GM12878 (cell line): ENCODE results near the gene METTL18. TPM values are rescaled to one million over a fixed set of nuclear protein-coding genes. Genes with fewer than 3 reads are reported as not detected.

Experiments
- ATAC-seq: fragments of 200-7000 bp; cut with Tn5 transposase; 3 replicates; pipeline ENCODE4 v1.9.1; 2020; ENCODE audit warnings: mild to moderate bottlenecking, moderate library complexity
- BruUV-seq: library from RNA; stranded (reverse); fragments of 400-500 nt; replicated peaks from 2 replicates; lab custom pipeline; 2021; lab: Mats Ljungman, UMichigan
- CTCF ChIA-PET: fragments of 300-600 bp; sonication (Branson Sonifier 250); formaldehyde crosslinking; extraction: SDS; loops from one replicate; lab custom pipeline; 2021; ENCODE audit warnings: inconsistent platforms; lab: Yijun Ruan, JAX
- POLR2A ChIA-PET: fragments of 350-600 bp; formaldehyde crosslinking; extraction: SDS; loops from one replicate; lab custom pipeline; 2021; ENCODE audit warnings: inconsistent platforms; lab: Charles Lee
- RAD21 ChIA-PET: fragments of 300-600 bp; sonication (Branson Sonifier 250); formaldehyde crosslinking; loops from one replicate; lab custom pipeline; 2023; ENCODE audit warnings: antibody characterized with exemption; ENCODE audit not compliant: unreplicated experiment; lab: Charles Lee
- SMC1A ChIA-PET: fragments of 300-600 bp; sonication (Branson Sonifier 250); formaldehyde crosslinking; loops from one replicate; lab custom pipeline; 2023; ENCODE audit not compliant: unreplicated experiment, uncharacterized antibody; lab: Charles Lee
- DNase-seq: peaks from one replicate; pipeline ENCODE4 v3.0.0-alpha.2; 2011; ENCODE audit warnings: low read depth, low spot score
- FAIRE-seq: peaks from 3 replicates; lab custom pipeline; 2011; peaks lifted over from hg19 to GRCh38; lab: Jason Lieb, UNC
- H2AFZ ChIP-seq: 2 replicates; pipeline ENCODE4 v1.6.0; 2011; ENCODE audit warnings: low read depth, low read length, control low read depth; ENCODE audit not compliant: control insufficient read depth
- H3K27ac ChIP-seq: 2 replicates; pipeline ENCODE4 v1.5.1; 2011; ENCODE audit warnings: control low read depth; ENCODE audit not compliant: control insufficient read depth, insufficient read depth
- H3K27me3 ChIP-seq, 2 experiments: replicated peaks in 1 of 2; 2 replicates each; pipeline versions ENCODE4 v1.6.0 to v1.6.1; 2011; ENCODE audit warnings: low read length in 1 of 2; ENCODE audit not compliant: control insufficient read depth in 2 of 2, insufficient read depth in 2 of 2
- H3K36me3 ChIP-seq, 2 experiments: 2 replicates each; pipeline ENCODE4 v1.5.1; 2011; ENCODE audit warnings: low read length in 1 of 2; ENCODE audit not compliant: control insufficient read depth in 2 of 2, insufficient read depth in 2 of 2
- H3K4me1 ChIP-seq: 2 replicates; pipeline ENCODE4 v1.6.1; 2011; ENCODE audit warnings: mild to moderate bottlenecking, low read length, moderate library complexity, mixed read lengths; ENCODE audit not compliant: control insufficient read depth, insufficient read depth
- H3K4me2 ChIP-seq: 2 replicates; pipeline ENCODE4 v1.6.0; 2011; ENCODE audit warnings: control low read depth; ENCODE audit not compliant: control insufficient read depth, insufficient read depth
- H3K4me3 ChIP-seq: fragments of 200-600 bp; sonication (generic); 2 replicates; pipeline ENCODE4 v1.5.1; 2016
- H3K79me2 ChIP-seq: 2 replicates; pipeline ENCODE4 v1.6.0; 2011; ENCODE audit warnings: low read length; ENCODE audit not compliant: control insufficient read depth, insufficient read depth
- H3K9ac ChIP-seq: 2 replicates; pipeline ENCODE4 v1.8.0; 2011; ENCODE audit warnings: low read length, control low read depth, mixed read lengths; ENCODE audit not compliant: control insufficient read depth, insufficient read depth
- H3K9me3 ChIP-seq: replicated peaks from 3 replicates; pipeline ENCODE4 v1.5.1; 2011; ENCODE audit warnings: mild to moderate bottlenecking, low read length; ENCODE audit not compliant: control insufficient read depth, insufficient read depth
- H4K20me1 ChIP-seq: 2 replicates; pipeline ENCODE4 v1.6.0; 2011; ENCODE audit not compliant: control insufficient read depth, insufficient read depth
- BHLHE40 ChIP-seq, 2 experiments: fragments of 450-650 bp in 1 of 2; IDR thresholded peaks; 2 replicates each; pipeline ENCODE4 v1.6.1; 2011 to 2017; ENCODE audit warnings: low read depth in 2 of 2, borderline replicate concordance in 1 of 2, improper control_type of control experiment in 1 of 2, low read length in 1 of 2, mild to moderate bottlenecking in 1 of 2
- CBX3 ChIP-seq: fragments of 200-600 bp; sonication (generic); IDR thresholded peaks from 2 replicates; pipeline ENCODE4 v1.6.1; 2016; ENCODE audit warnings: low read depth, borderline replicate concordance
- FOXK2 ChIP-seq: fragments of 450-650 bp; IDR thresholded peaks from 2 replicates; pipeline ENCODE4 v1.6.1; 2017; ENCODE audit warnings: mild to moderate bottlenecking, moderate library complexity
- YY1 ChIP-seq: IDR thresholded peaks from 2 replicates; pipeline ENCODE4 v1.6.1; 2011; ENCODE audit warnings: low read depth, mild to moderate bottlenecking, low read length
- WGBS: methylation state at CpG from one replicate; pipeline ENCODE4 v1.1.6; 2016; ENCODE audit warnings: low lambda C conversion rate; ENCODE audit not compliant: insufficient replicate concordance, insufficient coverage; ENCODE audit errors: missing lambda C conversion rate; 5-methylcytosine and 5-hydroxymethylcytosine counted together
- in situ Hi-C: fragments of 300-500 bp; cut with MboI; formaldehyde crosslinking; loops from 9 replicates; pipeline ENCODE4 v1.14.3; 2018; ENCODE audit warnings: mixed read lengths
- intact Hi-C: fragments of 100-400 bp; cut with micrococcal nuclease; formaldehyde crosslinking; loops from one replicate; pipeline ENCODE4 v1.14.2; 2022; ENCODE audit not compliant: unreplicated experiment
- polyA plus RNA-seq, 11 experiments: library from polyadenylated mRNA; depleted of rRNA in 4 of 11; unstranded in 6 of 11; stranded (reverse) in 5 of 11; fragments of >200 nt; fragmentation: Nextera tagmentation in 4 of 11; fragmentation: Illumina TruSeq in 1 of 11; extraction: Ambion mirVana in 4 of 11; extraction: Trizol in 1 of 11; gene quantifications; 1 replicate in 1 of 11; 2 replicates in 10 of 11; pipeline versions ENCODE4 v1.2.1 to v1.2.3, GENCODE V29; 2011 to 2016; ENCODE audit warnings: inconsistent platforms in 2 of 11, missing spikeins in 2 of 11, low read depth in 1 of 11
- total RNA-seq, 4 experiments: library from RNA; depleted of rRNA in 3 of 4; stranded (reverse); fragments of >200 nt in 3 of 4; fragmentation: Illumina TruSeq in 1 of 4; extraction: Trizol in 1 of 4; gene quantifications; 2 replicates each; pipeline versions ENCODE4 v1.2.1 to v1.2.3, GENCODE V29; 2013 to 2021
- TF ChIP-seq, protein P1 (sequence below): fragments of 450-650 bp; IDR thresholded peaks from 2 replicates; pipeline ENCODE4 v1.6.1; 2017; ENCODE audit warnings: antibody characterized with exemption, mild to moderate bottlenecking, moderate library complexity
- TF ChIP-seq, protein P2 (sequence below): IDR thresholded peaks from 2 replicates; pipeline ENCODE4 v1.6.1; 2012; ENCODE audit warnings: low read length, inconsistent platforms

METTL18 gene
- total and polyA plus RNA-seq, 10 of the 15 experiments (the other 5 are each of a cell fraction or from before 2014, with no cell fraction given): 8.1 to 31.8 (median 12.8) TPM

DNA sequence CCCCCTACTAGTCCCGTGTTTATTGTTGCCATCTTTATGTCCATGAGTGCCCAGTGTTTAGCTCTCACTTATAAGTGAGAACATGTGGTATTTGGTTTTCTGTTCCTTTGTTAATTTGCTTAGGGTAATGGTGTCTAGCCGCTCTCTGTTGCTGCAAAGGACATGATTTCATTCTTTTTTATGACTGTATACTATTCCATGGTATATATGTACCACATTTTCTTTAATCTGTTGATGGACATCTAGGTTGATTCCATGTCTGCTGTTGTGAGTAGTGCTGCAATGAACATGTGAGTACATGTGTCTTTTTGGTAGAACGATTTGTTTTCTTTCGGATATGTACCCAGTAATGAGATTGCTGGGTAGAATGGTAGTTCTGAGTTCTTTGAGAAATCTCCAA, 44.2 kb upstream of the METTL18 start:
- no peaks in the 10 kb centered on the region for H3K4me1 ChIP-seq
- ATAC-seq: no peak
- ChIA-PET RAD21 (no interaction called here), SMC1A (no interaction called here)
- in situ Hi-C loops: no loop called here
- no peak overlapping the region for H3K9ac ChIP-seq
- TF ChIP-seq BHLHE40 (IDR thresholded peaks at IDR 0.05; ENCODE audit: borderline replicate concordance in 1 of 2, low read depth in 2 of 2, low read length in 1 of 2): no peak
- no peak for TF ChIP-seq FOXK2
- TF ChIP-seq CBX3: no peak
- TF ChIP-seq, protein P1, sequence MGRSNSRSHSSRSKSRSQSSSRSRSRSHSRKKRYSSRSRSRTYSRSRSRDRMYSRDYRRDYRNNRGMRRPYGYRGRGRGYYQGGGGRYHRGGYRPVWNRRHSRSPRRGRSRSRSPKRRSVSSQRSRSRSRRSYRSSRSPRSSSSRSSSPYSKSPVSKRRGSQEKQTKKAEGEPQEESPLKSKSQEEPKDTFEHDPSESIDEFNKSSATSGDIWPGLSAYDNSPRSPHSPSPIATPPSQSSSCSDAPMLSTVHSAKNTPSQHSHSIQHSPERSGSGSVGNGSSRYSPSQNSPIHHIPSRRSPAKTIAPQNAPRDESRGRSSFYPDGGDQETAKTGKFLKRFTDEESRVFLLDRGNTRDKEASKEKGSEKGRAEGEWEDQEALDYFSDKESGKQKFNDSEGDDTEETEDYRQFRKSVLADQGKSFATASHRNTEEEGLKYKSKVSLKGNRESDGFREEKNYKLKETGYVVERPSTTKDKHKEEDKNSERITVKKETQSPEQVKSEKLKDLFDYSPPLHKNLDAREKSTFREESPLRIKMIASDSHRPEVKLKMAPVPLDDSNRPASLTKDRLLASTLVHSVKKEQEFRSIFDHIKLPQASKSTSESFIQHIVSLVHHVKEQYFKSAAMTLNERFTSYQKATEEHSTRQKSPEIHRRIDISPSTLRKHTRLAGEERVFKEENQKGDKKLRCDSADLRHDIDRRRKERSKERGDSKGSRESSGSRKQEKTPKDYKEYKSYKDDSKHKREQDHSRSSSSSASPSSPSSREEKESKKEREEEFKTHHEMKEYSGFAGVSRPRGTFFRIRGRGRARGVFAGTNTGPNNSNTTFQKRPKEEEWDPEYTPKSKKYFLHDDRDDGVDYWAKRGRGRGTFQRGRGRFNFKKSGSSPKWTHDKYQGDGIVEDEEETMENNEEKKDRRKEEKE: no peak
- TF ChIP-seq YY1: no peak
- TF ChIP-seq, protein P2, sequence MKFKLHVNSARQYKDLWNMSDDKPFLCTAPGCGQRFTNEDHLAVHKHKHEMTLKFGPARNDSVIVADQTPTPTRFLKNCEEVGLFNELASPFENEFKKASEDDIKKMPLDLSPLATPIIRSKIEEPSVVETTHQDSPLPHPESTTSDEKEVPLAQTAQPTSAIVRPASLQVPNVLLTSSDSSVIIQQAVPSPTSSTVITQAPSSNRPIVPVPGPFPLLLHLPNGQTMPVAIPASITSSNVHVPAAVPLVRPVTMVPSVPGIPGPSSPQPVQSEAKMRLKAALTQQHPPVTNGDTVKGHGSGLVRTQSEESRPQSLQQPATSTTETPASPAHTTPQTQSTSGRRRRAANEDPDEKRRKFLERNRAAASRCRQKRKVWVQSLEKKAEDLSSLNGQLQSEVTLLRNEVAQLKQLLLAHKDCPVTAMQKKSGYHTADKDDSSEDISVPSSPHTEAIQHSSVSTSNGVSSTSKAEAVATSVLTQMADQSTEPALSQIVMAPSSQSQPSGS: no peak
- TF ChIP-seq, all 136 proteins: peak for 0
- H3K4me2 ChIP-seq: no peak overlapping the region
- FAIRE-seq: no peak
- H3K27me3 ChIP-seq: no peaks in the 10 kb centered on the region
- DNase-seq: no peak
- no peak overlapping the region for H2AFZ ChIP-seq
- H3K9me3 ChIP-seq: no peaks in the 10 kb centered on the region; the same call in 2 of the 3 replicates
- H3K27ac ChIP-seq: no peak overlapping the region
- ChIA-PET POLR2A (no interaction called here), CTCF (no interaction called here)
- H3K36me3 ChIP-seq: peaks cover 2 to 16% of the 10 kb centered on the region in 2 experiments; a peak in 3 of 4 replicates
- intact Hi-C loops: no loop called here
- H3K79me2 ChIP-seq: no peaks in the 10 kb centered on the region
- WGBS: 95% methylated on average over 4 of the region's 4 CpGs
- BruUV-seq: no TSS peak
- no peak overlapping the region for H3K4me3 ChIP-seq
- no peaks in the 10 kb centered on the region for H4K20me1 ChIP-seq
